Measurements from ENCODE around the gene ATP2C2.

ATP2C2 gene

GRCh38 chr16:84511180-84511800 is 143.0 kb downstream of the ATP2C2 start:
- peak; percentile 64 to 78 (median 67) for DNase-seq (ENCODE audit: low read depth in 3 of 3)

GRCh38 chr16:84511831-84512230 is 143.5 kb downstream of the ATP2C2 start:
- DNase-seq (ENCODE audit: low read depth in 3 of 3): no peak

GRCh38 chr16:84513123-84513522 is 144.8 kb downstream of the ATP2C2 start:
- DNase-seq (ENCODE audit: low read depth in 3 of 3): no peak

GRCh38 chr16:84513666-84514065 is 145.3 kb downstream of the ATP2C2 start:
- no peak for DNase-seq (ENCODE audit: low read depth in 3 of 3)
